GM21423 (cell line): ENCODE measurements around the gene SLC9A8.
"Not testable (repeated sequence)": the region's sequence is repeated elsewhere in the genome, so short reads cannot be mapped to it uniquely, and the experiment has no call there.

Source experiments
- ATAC-seq: cut with Tn5 transposase; IDR thresholded peaks from one replicate; pipeline ENCODE4 v1.9.1; 2021; ENCODE audit warnings: mild to moderate bottlenecking, moderate library complexity; ENCODE audit not compliant: unreplicated experiment

Gene SLC9A8

GRCh38 chr20:49891476-49892110 lies 79.0 kb downstream of the SLC9A8 start:
- no peak for ATAC-seq

DNA sequence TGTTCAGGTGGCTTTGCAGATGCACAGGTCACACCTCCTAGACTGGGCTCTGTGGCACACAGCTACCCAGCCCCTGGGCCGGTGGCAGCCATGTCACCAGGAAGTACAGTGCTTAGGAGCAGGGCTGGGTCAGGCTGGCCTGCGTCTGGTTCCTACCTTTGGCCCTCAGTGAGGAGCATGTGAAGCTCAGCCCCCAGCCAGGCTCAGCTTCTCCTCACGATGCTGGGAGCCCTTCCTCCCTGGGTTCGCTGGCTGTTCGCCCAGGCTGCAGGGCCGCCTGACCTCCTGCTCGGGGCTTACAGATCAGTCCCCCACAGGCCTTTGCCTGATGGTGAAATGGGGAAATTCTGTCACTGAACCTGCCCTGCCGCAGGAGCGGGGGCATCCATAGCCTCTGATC lies 79.6 kb downstream of the SLC9A8 start:
- no peak for ATAC-seq

- ATAC-seq: no peak
These were observed 80.2 kb downstream of the SLC9A8 start for GRCh38 chr20:49892817-49893216.

GRCh38 chr20:49893242-49894072 lies 80.8 kb downstream of the SLC9A8 start:
- ATAC-seq: no peak

DNA sequence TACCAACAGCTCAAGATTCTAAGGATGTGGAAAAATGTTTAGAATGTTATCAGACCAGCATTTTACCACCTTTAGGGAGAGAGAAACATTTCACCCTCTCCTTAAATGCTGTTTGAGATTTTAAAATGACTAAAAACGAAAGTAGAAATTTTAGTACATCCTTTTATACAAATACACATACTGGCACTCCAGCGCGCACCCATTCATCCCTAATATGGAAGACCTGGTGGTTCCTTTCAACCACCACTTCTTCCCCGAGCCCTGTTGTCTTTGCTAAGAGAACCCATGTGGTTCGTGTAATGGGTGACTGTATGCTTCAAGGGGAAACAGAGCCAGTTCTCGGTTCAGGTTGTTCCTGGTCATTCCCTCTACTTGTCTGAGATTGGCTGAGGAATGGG lies 81.4 kb downstream of the SLC9A8 start:
- no peak for ATAC-seq

DNA sequence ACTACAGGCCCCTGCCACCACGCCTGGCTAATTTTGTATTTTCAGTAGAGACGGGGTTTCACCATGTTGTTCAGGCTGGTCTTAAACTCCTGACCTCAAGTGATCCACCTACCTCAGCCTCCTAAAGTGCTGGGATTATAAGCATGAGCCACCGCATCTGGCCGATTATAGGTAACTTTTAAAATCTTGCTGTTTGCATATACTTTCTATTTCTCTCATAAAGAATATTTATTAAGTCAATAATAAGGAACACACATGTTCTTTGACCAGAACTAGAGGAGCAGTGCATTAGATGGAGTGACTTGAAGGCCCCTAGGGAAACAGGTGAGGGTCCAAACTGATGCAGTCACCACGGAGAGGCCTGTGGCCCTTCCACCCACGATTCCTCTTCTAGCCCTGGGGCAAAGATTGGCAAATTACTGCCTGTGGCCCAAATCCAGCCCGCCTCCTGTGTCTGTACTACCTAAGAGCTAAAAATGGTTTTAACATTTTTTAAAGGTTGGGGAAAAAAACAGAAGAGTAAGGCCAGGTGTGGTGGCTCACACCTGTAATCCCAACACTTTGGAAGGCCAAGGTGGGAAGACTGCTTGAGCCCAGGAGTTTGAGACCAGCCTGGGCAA lies 83.0 kb downstream of the SLC9A8 start:
- ATAC-seq: not testable (repeated sequence)

DNA sequence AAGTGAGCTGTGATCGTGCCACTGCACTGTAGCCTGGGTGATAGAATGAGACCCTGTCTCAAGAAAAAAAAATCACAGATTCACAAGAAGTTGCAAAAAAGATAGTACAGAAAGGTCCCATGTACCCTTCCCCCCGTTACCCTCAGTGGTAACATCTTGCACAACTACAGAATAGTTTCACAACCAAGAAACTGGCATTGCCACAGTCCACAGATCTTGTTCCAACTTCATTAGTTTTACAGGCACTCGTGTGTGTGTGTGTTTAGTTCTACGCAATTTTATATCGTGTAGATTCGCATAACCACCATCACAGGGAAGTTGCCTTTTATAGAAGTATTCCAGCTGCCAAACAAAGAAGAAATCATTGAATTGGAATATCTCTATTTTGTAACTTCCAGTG lies 83.6 kb downstream of the SLC9A8 start:
- no peak for ATAC-seq

DNA sequence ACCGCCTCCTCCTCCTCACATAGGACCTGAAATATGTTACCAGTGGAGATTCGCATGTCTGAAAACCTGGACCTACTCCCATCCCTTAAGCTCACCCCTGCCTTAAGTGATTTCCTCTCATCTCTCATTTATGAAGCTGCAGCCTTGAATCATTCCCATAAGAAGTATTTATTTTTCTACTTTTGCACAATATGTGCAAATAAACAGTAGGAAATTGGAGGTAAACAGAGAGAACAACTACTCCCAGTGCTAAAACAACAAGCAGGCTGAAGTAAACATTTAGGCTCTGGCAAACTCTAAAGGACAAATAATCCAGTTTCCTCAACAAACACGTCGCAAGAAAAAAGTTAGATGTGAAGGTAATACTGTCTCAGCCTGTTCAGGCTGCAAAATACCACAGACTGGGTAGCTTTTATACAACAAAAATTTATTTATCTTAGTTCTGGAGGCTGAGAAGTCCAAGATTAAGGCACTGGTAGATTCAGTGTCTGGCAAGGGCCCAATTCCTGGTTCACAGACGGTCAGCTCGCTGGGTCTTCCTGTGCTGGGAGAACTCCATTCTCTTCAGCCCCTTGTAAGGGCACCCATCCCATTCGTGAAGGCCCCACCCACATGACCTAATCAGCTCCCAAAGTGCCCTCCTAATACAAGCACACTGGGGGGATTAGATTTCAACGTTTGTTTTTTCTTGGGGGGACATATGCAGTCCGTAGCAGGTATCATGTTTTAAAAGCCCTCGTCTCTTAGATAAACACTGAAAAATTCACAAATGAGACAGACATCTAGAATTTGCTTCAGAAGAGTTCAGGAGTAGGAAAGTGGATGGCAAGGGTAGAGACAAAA lies 87.1 kb downstream of the SLC9A8 start:
- no peak for ATAC-seq

GRCh38 chr20:49901588-49901987 lies 89.0 kb downstream of the SLC9A8 start:
- no peak for ATAC-seq

- no peak for ATAC-seq
These were observed 92.0 kb downstream of the SLC9A8 start for GRCh38 chr20:49904440-49905214.

- ATAC-seq: no peak
These were observed 92.9 kb downstream of the SLC9A8 start for GRCh38 chr20:49905415-49906091.

DNA sequence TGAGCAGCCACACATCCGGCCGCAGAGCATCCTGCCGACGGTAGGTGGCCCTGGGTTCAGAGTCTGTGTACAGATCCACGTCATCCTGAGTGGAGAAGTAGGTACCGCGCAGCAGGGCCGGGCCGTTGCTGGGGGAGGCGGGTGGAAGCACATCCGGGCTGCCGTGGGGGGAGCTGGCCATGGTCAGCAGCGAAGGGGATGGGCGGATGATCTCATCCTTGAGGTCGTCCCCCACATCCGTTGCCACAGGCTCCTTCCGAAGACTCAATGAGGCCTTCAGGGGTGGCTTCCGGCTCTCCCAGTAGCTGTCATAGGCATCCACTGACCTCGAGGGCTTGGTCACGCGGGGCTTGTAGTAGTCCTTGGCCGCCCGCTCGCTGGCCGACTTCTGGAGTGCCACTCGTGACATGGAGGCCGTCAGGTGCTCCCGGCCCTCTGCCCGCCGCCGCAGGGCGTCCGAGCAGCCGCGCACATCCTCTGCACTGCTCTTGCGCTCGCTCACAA lies 93.5 kb downstream of the SLC9A8 start:
- no peak for ATAC-seq

GRCh38 chr20:49906615-49907154 lies 94.1 kb downstream of the SLC9A8 start:
- no peak for ATAC-seq

DNA sequence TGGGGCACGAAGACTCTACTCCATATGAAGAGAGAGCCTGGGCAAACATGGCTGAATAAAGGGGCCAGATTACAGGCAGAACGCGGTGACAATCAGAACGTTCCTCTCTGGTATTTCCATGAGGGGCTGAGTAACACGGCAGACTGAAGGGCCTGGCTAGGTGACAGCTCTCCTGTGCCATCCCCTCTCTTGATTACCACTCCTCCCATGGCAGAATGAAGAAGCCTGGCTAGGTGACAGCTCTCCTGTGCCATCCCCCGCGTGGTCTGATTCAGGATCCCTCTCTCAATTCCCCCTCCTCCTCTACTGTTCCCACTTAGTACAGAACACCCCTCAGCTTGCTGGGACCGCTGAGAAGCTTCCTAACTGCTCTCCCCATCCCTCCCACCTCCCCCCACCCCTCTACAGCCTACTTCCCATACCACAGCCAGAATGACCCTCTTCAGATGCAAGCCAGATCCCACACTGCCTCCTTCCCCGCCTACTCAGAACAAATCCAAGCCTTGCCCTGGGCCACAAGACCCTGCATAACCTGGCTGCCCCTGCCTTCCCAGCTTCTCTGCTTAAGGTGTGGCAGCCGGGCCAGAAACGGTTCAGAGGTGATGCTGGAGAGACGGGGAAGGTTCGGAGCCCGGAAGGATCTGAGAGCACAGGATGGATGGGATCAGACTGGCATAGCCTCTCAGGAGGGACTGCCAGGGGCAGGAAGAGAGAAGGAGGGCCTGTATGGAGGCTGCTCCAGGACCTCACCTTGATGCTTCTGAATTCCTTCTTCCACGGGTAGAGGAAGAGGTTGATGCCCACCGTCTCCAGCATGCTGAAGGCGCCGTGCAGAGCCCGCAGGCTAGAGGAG lies 95.0 kb downstream of the SLC9A8 start:
- ATAC-seq: no peak

DNA sequence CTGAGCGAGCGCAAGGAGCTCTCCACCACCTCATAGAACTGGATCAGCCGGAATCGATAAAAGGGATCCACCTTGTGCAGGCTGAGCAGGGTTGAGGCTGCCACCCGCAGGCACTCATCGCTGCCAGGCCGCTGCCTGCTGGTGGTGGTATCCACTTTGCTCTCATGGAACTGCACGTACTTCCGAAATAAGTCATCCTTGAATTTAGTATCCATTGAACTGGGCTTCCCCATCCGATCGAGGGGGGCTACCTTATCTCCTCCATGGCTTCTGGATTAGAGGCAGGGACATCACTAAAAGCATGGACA lies 95.6 kb downstream of the SLC9A8 start:
- no peak for ATAC-seq

- ATAC-seq: no peak
These were observed 97.1 kb downstream of the SLC9A8 start for GRCh38 chr20:49909499-49910339.

GRCh38 chr20:49910340-49910706 lies 97.7 kb downstream of the SLC9A8 start:
- no peak for ATAC-seq
